Measurements from ENCODE around the gene IGFBP3.

- TF ChIP-seq, protein P1, sequence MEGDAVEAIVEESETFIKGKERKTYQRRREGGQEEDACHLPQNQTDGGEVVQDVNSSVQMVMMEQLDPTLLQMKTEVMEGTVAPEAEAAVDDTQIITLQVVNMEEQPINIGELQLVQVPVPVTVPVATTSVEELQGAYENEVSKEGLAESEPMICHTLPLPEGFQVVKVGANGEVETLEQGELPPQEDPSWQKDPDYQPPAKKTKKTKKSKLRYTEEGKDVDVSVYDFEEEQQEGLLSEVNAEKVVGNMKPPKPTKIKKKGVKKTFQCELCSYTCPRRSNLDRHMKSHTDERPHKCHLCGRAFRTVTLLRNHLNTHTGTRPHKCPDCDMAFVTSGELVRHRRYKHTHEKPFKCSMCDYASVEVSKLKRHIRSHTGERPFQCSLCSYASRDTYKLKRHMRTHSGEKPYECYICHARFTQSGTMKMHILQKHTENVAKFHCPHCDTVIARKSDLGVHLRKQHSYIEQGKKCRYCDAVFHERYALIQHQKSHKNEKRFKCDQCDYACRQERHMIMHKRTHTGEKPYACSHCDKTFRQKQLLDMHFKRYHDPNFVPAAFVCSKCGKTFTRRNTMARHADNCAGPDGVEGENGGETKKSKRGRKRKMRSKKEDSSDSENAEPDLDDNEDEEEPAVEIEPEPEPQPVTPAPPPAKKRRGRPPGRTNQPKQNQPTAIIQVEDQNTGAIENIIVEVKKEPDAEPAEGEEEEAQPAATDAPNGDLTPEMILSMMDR (IDR thresholded peaks at IDR 0.05) = no peak
- TF ChIP-seq POLR2A (IDR thresholded peaks at IDR 0.05) = no peak
Measured at GRCh38 chr7:45940939-45941338, 19.9 kb upstream of the IGFBP3 start.

Data from right lobe of liver (tissue), 4 donors.